Right lobe of liver (tissue), 4 donors: ENCODE data around the gene FBRSL1.

Source experiments
- CTCF ChIP-seq, 4 donors: fragments of 200-600 bp in 3 of 4; fragments of 450-650 bp in 1 of 4; IDR thresholded peaks; one replicate each; pipeline versions ENCODE4 v1.5.1 to v1.8.0; 2016 to 2022; ENCODE audit warnings: antibody characterized with exemption in 4 of 4, mild to moderate bottlenecking in 2 of 4
- POLR2A ChIP-seq: fragments of 450-650 bp; IDR thresholded peaks from one replicate; pipeline ENCODE4 v1.6.1; 2017; ENCODE audit warnings: antibody characterized with exemption, mild to moderate bottlenecking
- donor health status: DM: no; HTN: no; CAD: no.
- donor health status: DM: no; HTN: no; CAD: no.
- donor health status: DM: no; HTN: yes; CAD: no.

GRCh38 chr12:132560364-132560613 is 70.3 kb downstream of the FBRSL1 start:
- TF ChIP-seq CTCF (IDR thresholded peaks at IDR 0.05) = no peak
- no peak for TF ChIP-seq POLR2A
